Activated CD4-positive, alpha-beta T cell treated with anti-CD3 and anti-CD28 coated beads, Interleukin-2, amount 10 ng/mL, durations not matched to agents 24 days and 14 days (primary cell): ENCODE data around the gene NFIC. TPM values are rescaled to one million over a fixed set of nuclear protein-coding genes. Genes with fewer than 3 reads are reported as not detected.
"Not testable (repeated sequence)": the region's sequence is repeated elsewhere in the genome, so short reads cannot be mapped to it uniquely, and the experiment has no call there.

Experiments
- DNase-seq: peaks from one replicate; pipeline ENCODE4 v3.0.0; 2022
- H3K27ac Mint-ChIP-seq: one replicate; pipeline ENCODE4 v1.8.0; 2022; ENCODE audit warnings: mild to moderate bottlenecking, mixed read lengths
- H3K27me3 Mint-ChIP-seq: one replicate; pipeline ENCODE4 v1.8.0; 2022; ENCODE audit warnings: mixed read lengths
- H3K36me3 Mint-ChIP-seq: one replicate; pipeline ENCODE4 v1.8.0; 2022; ENCODE audit warnings: low read depth, mild to moderate bottlenecking, mixed read lengths
- H3K4me1 Mint-ChIP-seq: one replicate; pipeline ENCODE4 v1.8.0; 2021; ENCODE audit warnings: mixed read lengths
- H3K4me3 Mint-ChIP-seq: one replicate; pipeline ENCODE4 v1.8.0; 2022; ENCODE audit warnings: mild to moderate bottlenecking, moderate library complexity, mixed read lengths
- H3K9me3 Mint-ChIP-seq: one replicate; pipeline ENCODE4 v1.8.0; 2021; ENCODE audit warnings: mixed read lengths
- intact Hi-C: fragments of 100-400 bp; cut with micrococcal nuclease; formaldehyde crosslinking; loops from one replicate; pipeline ENCODE4 v1.15.1; 2023
- total RNA-seq: library from RNA; stranded (reverse); gene quantifications from 2 replicates; pipeline ENCODE4 v1.2.3, GENCODE V29; 2022

The NFIC gene
- total RNA-seq, 1 donor from 2014 or later, result 19.8 TPM

DNA sequence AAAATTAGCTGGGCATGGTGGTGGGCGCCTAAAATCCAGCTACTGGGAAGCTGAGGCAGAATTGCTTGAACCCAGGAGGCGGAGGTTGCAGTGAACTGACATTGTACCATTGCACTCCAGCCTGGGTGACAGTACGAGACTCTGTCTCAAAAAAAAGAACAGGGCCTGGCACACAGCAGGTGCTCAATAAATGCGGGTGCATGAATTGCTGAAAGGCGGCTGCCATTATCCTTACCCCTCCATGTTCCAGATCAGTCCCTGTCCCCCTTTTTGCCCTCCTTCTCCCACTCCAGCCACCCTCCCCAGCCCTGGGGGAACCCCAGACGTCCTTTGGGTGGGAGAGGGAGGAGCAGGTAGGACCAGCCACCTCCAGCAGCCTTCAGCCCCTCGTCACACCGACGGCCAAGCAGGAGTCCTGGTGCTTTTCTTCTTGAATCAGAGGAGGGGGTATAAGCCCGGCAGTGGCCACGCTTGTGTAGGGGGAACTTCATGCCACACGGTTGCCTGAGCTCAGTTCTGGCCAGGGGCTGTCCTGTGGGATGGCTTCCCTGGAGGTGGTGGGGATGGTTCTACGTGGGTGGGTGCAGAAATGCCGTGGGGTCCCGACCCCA, 20.4 kb upstream of the NFIC start:
- intact Hi-C loops, result no loop called here
- DNase-seq, result no peak
- Mint-ChIP-seq H3K4me1 (no peaks in the 10 kb centered on the region), H3K9me3 (no peaks in the 10 kb centered on the region), H3K36me3 (no peaks in the 10 kb centered on the region), H3K27me3 (no peaks in the 10 kb centered on the region), H3K4me3 (no peak overlapping the region), H3K27ac (no peak overlapping the region)

DNA sequence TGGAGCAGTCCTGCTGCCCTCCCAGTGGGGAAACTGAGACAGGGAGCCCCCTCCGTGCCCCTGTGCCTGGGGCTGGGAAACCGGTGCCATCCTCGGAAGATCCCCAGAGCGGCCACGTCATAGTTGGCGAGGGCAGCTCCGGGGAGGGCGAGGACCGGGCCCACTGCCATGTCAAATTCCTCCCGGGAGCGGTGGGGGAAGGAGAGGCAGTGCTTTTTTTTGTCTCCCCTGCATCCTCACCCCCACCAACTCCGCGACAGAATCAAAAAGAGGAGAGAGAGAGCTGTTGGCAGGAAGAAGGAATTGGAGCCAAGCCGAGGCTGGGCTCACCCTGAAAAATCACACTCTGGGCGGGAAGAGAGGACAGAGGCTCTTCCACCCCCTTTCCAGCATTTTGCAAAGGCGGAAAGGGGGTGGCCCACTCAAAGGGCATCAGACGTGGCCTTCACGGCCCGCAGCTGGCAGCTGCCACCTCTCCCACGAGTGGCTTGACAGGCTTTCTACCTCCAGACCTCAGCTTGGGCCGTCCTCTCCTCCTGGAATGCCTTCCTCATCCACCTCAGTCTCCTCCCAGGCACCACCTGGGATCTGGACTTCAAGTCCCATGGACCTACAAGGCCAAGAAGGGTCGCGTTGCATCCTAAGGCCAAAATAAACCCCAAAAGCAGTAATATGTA, 19.6 kb upstream of the NFIC start:
- no peak overlapping the region for H3K4me3 Mint-ChIP-seq
- H3K36me3 Mint-ChIP-seq, result no peaks in the 10 kb centered on the region
- H3K27ac Mint-ChIP-seq, result no peak overlapping the region
- no peaks in the 10 kb centered on the region for H3K4me1 Mint-ChIP-seq
- no peak for DNase-seq
- intact Hi-C loops, result no loop called here
- no peaks in the 10 kb centered on the region for H3K9me3 Mint-ChIP-seq
- H3K27me3 Mint-ChIP-seq, result no peaks in the 10 kb centered on the region

DNA sequence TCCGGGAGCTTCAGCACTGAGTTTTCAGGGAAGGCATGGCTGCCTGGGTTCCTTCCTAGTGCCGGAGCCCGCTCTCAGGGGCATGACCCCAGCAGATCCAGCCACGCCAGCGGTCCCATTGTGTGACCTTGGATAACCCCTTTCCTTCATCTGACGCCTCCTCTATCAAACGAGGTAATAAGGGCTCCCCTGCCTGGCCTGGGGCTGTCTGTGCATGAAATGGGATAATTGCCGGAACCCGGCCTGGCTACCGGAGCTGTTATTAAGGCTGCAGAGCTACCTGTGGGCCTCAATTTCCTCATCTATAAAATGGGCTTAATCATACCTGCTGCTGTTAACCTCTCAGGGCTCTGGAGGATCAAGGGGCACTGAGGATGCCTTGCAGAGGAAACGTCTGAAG, 18.3 kb upstream of the NFIC start:
- intact Hi-C loops, result no loop called here
- Mint-ChIP-seq H3K4me1 (no peaks in the 10 kb centered on the region), H3K9me3 (no peaks in the 10 kb centered on the region), H3K36me3 (no peaks in the 10 kb centered on the region), H3K27me3 (peaks cover 1% of the 10 kb centered on the region), H3K4me3 (no peak overlapping the region), H3K27ac (no peak overlapping the region)
- no peak for DNase-seq

DNA sequence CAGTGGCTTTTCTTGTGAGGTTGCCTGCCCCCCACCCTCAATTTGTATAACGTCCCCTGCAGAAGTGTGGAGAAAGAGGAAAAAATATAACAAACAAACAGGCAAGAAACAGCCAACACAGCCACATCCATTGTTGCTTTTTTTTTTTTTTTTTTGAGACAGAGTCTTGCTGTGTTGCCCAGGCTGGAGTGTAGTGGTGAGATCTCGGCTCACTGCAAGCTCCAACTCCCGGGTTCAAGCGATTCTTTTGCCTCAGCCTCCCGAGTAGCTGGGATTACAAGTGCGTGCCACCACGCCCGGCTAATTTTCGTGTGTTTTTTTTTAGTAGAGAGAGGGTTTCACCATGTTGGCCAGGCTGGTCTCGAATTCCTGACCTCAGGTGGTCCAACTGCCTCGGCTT, 17.9 kb upstream of the NFIC start:
- H3K9me3 Mint-ChIP-seq, H3K36me3 Mint-ChIP-seq, H3K27me3 Mint-ChIP-seq, intact Hi-C loops, H3K4me3 Mint-ChIP-seq, DNase-seq, H3K27ac Mint-ChIP-seq, H3K4me1 Mint-ChIP-seq: not testable (repeated sequence)

DNA sequence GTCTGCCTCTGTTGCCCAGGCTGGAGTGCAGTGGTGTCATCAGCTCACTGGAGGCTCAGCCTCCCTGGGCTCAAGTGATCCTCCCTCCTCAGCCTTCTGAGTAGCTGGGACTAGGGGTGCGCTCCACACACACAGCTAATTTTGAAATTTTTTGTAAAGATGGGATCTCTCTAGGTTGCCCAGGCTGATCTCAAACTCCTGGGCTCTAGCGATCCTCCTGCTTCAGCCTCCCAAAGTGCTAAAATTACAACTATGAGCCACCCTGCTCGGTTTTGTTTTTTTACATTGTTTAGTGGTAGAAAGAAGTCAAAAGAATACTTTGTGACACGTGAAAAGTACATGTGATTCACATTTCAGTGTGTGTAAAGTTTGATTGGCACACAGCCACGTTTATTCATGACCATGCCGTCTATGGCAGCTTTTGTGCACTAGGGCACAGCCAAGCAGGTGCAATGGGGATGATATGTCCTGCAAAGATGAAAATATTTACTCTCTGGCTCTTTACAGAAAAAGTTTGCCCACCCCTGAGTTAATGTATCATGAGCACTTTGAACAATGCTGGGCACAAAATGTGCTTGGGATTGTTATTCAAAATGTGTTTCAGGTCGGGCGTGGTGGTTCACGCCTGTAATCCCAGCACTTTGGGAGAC, 16.2 kb upstream of the NFIC start:
- no peaks in the 10 kb centered on the region for H3K4me1 Mint-ChIP-seq
- H3K9me3 Mint-ChIP-seq, result no peaks in the 10 kb centered on the region
- H3K27me3 Mint-ChIP-seq, result peaks cover 6% of the 10 kb centered on the region

DNA sequence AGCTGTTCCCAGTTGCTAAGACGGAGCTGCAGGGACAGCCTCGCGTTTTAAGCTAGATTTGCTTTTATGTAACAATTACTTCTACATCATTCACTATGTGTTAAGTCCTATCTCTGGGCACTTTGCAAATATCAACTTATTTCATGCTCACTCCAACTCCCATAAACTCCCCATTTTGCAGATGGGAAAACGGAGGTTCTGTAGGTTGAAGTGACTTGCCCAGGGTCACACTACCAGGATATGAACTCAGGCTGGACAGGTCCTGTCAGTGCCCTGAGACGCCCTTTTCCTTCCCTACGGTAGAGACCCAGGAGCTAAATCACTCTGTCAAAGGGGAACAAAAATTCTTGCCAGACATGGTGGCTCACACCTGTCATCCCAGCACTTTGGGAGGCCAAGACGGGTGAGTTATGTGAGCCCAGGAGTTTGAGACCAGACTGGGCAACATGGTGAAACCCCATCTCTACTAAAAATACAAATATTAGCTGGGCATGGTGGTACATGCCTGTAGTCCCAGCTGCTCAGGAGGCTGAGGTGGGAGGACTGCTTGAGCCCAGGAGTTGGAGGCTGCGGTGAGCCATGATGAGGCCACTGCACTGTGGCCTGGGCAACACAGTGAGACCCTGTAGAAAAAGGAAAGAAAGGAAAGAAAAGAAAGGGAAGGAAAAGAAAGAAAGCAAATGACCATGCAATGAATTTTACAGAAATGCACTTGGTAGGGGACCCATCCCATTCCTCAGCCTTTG, 14.5 kb upstream of the NFIC start:
- H3K36me3 Mint-ChIP-seq, result no peaks in the 10 kb centered on the region
- intact Hi-C loops, result no loop called here
- no peak overlapping the region for H3K4me3 Mint-ChIP-seq
- H3K9me3 Mint-ChIP-seq, result no peaks in the 10 kb centered on the region
- no peak overlapping the region for H3K27ac Mint-ChIP-seq
- peaks cover 10% of the 10 kb centered on the region for H3K27me3 Mint-ChIP-seq
- no peaks in the 10 kb centered on the region for H3K4me1 Mint-ChIP-seq
- DNase-seq, result no peak

More for the DNA sequence above, 16.2 kb upstream of the NFIC start:
- no peaks in the 10 kb centered on the region for H3K36me3 Mint-ChIP-seq
- intact Hi-C loops, result no loop called here
- no peak for DNase-seq
- H3K4me3 Mint-ChIP-seq, result no peak overlapping the region
- no peak overlapping the region for H3K27ac Mint-ChIP-seq

DNA sequence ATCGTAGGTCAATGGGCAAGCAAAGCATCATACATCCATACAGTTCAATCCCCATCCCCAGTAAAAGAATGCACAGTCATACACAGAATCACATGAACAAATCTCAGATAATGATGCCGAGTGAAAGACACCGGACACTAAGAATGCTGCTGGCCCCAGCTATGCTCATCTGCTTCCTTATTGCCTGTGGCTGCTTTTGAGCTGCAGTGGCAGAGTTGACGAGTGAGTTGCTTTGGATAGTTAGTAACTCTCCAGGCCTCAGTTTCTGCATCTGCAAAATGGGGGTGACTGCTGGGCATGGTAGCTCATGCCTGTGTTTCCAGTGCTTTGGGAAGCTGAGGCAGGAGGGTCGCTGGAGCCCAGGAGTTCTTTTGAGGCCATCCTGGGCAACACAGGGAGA, 12.9 kb upstream of the NFIC start:
- H3K4me3 Mint-ChIP-seq, result no peak overlapping the region
- no peaks in the 10 kb centered on the region for H3K9me3 Mint-ChIP-seq

DNA sequence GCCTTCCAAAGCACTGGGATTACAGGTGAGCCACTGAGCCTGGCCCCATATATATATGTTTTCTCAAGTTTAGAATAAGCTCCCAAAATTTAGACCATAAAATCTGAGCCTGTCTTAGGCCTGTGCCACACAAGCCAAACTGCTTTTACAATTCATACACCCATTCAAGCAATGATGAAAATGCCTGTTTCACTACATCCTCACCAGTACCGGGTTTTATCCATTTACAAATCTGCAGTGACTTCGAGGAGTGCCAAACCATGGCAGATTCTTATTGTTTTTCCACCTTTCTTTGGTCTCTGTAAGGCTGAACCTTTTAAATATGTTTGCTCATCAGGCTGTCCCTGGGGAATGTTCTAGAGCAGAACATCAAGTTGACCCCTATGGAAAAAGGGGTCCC, 9.6 kb upstream of the NFIC start:
- peaks cover 28% of the 10 kb centered on the region for H3K27me3 Mint-ChIP-seq
- intact Hi-C loops, result no loop called here
- H3K4me3 Mint-ChIP-seq, result peak overlapping the region; percentile 62
- H3K4me1 Mint-ChIP-seq, result peaks cover 16% of the 10 kb centered on the region
- H3K27ac Mint-ChIP-seq, result no peak overlapping the region
- no peaks in the 10 kb centered on the region for H3K36me3 Mint-ChIP-seq
- no peaks in the 10 kb centered on the region for H3K9me3 Mint-ChIP-seq
- no peak for DNase-seq

More for the DNA sequence above, 12.9 kb upstream of the NFIC start:
- DNase-seq, result no peak
- Mint-ChIP-seq H3K4me1 (peaks cover 6% of the 10 kb centered on the region), H3K27ac (no peak overlapping the region), H3K36me3 (no peaks in the 10 kb centered on the region), H3K27me3 (peaks cover 21% of the 10 kb centered on the region)
- intact Hi-C loops, result no loop called here

DNA sequence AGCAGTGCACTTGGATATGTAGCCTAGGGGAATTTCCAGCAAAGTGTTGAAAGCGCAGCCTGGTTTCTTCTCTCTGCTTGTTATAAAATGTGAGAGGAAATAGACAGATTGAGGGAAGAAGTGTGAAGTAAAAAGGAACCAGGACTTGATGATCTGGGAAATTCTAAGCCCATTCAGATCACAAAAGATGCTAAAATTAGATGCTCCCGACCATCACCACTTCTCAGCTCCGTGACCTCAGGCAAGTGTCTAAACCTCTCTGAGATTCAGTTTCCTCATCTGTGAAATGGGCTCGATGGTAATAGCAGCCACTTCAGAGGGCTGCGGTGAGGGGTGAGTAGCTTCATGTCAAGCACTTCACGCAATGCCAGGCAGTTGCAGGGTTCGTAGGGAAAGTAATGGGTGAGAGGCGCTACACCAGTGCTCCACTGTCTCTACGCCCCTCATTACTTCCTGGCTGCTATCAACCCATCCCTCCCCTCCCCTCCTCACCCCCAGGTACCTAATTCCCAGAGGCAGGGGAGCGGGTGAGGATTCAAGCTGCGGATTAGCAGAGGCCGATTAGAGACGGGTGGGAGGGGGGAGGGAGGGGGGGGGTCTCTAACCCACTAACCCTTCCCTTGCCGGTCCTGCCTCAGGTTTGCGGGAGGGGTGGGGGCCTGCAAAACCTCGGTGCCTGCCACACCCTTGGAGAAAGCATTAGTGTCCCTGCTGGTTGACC, 9.0 kb upstream of the NFIC start:
- Mint-ChIP-seq H3K9me3 (no peaks in the 10 kb centered on the region), H3K27me3 (peaks cover 32% of the 10 kb centered on the region), H3K36me3 (no peaks in the 10 kb centered on the region), H3K27ac (peak overlapping the region; percentile 71), H3K4me3 (peak overlapping the region; percentile 69), H3K4me1 (peaks cover 23% of the 10 kb centered on the region)
- intact Hi-C loops, result no loop called here
- DNase-seq, result peak; percentile 63

DNA sequence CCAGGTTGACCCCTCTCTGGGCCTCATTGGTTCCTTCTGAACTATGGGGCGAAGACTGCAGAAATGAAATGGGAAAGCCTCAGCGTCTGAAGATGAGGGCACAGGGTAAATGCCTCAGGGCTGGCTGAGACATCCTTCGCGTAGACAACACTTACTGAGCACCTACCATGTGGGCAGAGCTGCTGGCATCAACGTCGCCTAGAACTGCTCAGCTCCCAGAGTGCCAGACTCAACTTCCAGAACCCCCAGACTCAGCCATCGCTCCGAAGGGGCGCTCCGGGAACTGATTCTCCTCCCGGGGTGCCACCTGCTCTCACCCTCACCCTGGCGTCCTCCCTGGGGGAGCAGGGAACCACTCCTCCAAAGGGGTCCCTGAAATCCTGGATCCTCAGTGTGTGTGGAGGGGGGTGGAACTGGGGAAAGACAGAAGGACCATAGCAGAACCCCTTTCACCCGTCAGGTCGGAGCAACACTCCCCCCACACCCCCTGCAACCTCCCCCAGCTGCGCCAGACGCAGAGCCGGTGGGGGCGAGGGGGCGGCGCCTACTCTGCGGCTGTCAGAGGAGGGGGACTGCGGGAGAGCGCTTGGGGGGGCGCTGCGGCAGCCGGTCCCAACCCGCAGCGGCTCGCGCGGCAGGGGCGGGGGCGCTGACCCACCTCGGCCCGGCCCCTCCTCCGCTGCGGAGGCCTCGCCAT, 8.2 kb upstream of the NFIC start:
- Mint-ChIP-seq H3K27me3 (peaks cover 36% of the 10 kb centered on the region), H3K4me3 (peak overlapping the region; percentile 69), H3K27ac (peak overlapping the region; percentile 71), H3K9me3 (no peaks in the 10 kb centered on the region), H3K36me3 (no peaks in the 10 kb centered on the region), H3K4me1 (peaks cover 25% of the 10 kb centered on the region)
- DNase-seq, result peak; percentile 61
- intact Hi-C loops, result no loop called here

DNA sequence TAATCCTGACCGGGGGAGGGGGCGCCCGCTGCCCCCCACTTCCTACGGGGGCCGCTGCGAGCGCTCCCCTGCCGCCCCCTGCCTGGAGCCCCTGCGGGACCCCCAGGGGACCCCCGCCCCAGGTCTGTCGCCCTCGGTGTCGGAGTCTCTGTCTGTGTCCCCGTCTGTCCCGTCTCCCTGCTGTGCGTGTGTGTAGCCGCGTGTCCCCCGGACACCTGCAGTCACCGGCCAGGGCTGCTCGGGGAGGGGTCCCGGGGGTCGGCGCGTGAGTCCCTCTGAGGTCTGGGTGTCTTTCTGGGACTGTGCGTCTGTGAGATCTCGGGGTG, 7.7 kb upstream of the NFIC start:
- intact Hi-C loops, result no loop called here
- Mint-ChIP-seq H3K9me3 (no peaks in the 10 kb centered on the region), H3K4me3 (peak overlapping the region; percentile 83), H3K27me3 (peaks cover 35% of the 10 kb centered on the region), H3K4me1 (peaks cover 25% of the 10 kb centered on the region), H3K36me3 (no peaks in the 10 kb centered on the region), H3K27ac (peak overlapping the region; percentile 78)
- no peak for DNase-seq

DNA sequence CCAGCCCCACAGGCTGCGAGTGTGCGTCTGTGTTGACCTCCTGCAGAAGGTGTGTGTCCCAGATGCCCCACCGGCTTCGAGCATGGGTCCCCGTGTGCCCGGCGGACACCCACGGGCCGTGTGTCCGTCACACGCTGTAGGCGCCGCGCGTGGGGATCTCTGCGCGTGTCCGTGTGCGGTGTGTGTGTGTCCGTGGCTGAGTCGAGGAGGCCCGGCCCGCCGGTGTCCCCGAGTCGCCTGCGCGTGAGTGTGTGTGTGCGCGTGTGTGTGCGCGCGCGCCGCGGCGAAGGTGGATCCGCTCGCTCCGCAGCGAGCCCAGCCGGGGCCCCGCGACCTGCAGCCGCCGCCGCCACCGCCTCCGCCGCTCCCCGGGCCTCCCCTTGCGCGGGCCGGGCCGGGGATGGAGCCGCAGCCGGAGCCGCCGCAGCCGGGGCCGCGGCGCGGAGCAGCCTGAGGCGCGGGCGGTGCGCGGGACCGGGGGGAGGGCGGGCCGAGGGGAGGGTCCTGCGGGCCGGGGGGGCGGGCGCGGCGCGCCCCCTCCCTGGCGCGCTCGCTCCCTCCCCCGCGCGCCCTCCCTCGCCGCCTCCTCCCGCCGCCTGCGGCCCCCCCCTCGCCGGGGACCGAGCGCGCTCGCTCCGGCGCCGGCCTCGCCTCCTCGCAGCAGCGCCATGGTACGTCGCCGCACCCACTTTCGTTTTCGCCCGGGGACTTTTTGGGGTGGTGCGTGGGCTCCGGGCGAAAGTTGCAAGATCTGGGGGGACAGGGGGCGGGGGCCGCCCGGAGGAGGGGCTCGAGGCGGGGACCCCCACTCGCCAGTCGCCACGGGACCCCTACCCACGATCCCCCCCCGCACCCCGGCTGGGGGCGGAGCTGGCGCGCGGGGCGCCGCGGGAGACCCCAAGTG, 7.1 kb upstream of the NFIC start:
- H3K27ac Mint-ChIP-seq, result peak overlapping the region; percentile 78
- peaks cover 25% of the 10 kb centered on the region for H3K4me1 Mint-ChIP-seq
- peak; percentile 92 for DNase-seq
- peak overlapping the region; percentile 83 for H3K4me3 Mint-ChIP-seq
- no peaks in the 10 kb centered on the region for H3K9me3 Mint-ChIP-seq
- H3K27me3 Mint-ChIP-seq, result peaks cover 40% of the 10 kb centered on the region
- no peaks in the 10 kb centered on the region for H3K36me3 Mint-ChIP-seq
- intact Hi-C loops, result no loop called here
